Measurements from ENCODE around the gene PCDH12.
"Not testable (repeated sequence)": the region's sequence is repeated elsewhere in the genome, so short reads cannot be mapped to it uniquely, and the experiment has no call there.

Gene PCDH12

DNA sequence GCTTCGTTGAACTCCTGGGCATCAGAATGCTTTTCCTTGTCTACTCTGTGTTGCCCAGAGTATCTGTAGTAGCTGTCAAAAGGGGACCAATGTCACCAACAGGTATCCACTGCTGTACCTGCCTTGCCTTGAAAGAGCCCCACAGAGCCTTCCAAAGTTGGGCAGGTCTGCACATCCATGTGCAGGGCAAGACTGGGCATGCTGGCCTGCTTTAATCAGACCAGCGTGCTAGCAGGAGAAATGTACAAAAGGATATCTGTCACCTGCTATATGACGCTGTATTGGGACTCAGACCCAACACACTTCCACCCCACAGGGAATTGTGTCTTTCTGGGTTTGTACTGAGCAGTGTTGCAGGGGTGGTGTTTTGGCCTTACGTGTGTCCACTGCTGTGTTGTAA, 22.5 kb downstream of the PCDH12 start:
- no peak for DNase-seq

- no peak for DNase-seq
Measured at GRCh38 chr5:141934099-141934844, 23.7 kb downstream of the PCDH12 start.

GRCh38 chr5:141933151-141933550, 24.9 kb downstream of the PCDH12 start:
- DNase-seq = no peak

GRCh38 chr5:141931694-141932093, 26.3 kb downstream of the PCDH12 start:
- DNase-seq = no peak

GRCh38 chr5:141929398-141930058, 28.5 kb downstream of the PCDH12 start:
- DNase-seq = no peak

- DNase-seq = no peak
Measured at GRCh38 chr5:141928051-141928450, 30.0 kb downstream of the PCDH12 start.

DNA sequence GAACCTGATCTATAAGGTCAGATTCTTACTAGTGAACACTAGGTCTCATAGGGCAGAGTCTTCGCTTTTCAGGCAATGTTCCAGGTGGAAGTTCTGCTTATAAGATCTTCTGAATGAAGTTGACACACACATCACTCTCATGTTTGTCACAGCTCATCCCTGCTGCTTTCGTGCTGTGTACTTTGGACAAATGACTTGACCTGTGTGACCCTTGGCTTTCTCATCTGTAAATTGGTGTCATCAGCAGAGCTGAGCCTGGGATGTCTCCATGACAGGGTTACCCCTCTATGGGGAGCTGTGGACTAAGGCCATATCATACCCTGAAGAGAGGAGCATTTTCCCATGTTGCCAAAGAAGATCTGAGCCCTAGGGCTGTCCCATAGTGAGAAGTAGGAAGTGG, 31.6 kb downstream of the PCDH12 start:
- DNase-seq = no peak

DNA sequence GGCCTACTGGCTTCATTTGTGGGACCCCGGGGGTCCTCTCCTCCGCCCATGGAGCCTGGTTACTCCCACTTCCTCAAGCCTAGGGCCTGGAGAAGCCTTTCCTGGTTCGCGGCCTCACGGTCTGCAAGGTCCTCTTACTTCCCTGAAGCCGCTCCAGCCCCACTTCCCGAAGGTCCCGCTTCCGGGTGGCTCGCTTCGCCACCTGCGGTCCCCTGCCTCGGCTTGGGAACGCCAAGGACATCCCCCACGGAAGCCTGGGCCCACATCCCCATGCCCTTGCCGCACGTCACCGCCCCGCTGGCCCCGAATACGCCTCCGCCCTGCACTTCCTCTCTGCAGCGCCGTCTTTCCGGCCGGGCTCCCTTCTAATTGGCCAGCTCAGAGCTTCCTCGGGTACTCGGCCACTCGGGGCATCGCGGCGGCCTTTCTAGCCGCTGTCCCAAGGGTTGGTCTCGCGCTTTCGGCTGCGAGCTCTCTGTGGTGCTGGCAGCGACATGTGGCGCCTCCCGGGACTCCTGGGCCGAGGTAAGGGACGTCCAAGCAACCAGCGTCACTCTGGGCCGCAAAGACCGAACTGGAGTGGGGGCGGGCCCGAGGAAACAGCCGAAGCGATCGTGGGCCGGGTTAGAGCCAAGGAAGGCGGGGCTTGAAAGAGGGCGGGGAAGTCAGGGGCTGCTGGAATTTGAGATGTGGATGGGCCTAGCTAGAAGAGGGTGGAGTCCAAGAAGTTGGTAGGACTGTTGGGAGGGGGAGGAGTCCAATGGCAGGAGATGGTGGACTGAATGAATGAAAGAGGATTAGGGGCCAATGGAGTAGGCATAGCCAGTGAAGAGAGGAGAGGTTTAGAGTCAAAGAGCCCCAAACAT, 34.3 kb downstream of the PCDH12 start, which contains the start of gene DELE1:
Gene DELE1 (plus strand): TSS at position 424 of the 866 bp plus-strand sequence. CDS start 71 bp downstream, at position 495.
- DNase-seq = peak; percentile 97

GRCh38 chr5:141922827-141923447, 35.1 kb downstream of the PCDH12 start:
- not testable (repeated sequence) for DNase-seq

GRCh38 chr5:141920771-141921170, 37.2 kb downstream of the PCDH12 start:
- no peak for DNase-seq

DNA sequence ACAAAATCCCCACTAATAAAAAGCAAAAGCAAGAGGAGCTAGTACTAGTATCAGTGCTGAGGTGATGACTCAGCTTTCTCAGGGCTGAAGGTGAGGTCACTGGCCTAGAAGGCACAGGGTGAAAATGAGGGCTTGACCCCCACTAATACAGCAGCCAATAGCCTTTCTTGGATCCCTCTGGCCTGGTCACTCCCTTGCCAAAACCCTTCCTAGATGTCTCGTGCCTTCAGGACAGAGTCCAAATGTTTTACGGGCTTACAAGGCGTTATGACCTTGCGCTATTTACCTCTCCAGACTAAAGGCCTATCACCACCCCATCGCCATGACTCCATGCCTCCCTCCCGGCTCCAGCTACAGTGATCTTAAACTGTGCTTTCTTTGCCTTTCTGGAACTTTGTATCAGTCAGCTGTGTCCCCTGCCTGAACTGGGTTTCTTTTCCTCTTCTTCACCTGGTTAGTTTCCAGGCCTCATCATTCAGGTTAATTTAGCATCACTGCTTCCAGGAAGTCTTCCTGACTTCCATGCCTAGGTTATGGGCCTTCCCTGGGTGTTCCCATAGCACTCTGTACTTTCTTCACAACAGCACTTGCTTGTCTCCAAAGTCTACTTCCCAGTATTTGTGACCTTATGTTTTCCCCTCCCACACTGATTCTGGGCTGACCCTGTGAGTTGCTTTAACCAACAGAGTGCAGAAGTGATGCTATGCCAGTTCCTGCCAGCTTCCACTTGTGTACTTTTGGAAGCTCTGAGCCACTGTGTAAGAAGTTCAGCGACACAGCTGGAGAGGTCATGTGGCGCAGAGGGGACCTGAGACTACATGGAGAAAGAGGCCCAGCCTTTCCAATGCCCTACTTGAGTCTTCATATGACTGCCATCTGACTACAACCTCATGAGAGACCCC, 38.5 kb downstream of the PCDH12 start:
- no peak for DNase-seq

DNA sequence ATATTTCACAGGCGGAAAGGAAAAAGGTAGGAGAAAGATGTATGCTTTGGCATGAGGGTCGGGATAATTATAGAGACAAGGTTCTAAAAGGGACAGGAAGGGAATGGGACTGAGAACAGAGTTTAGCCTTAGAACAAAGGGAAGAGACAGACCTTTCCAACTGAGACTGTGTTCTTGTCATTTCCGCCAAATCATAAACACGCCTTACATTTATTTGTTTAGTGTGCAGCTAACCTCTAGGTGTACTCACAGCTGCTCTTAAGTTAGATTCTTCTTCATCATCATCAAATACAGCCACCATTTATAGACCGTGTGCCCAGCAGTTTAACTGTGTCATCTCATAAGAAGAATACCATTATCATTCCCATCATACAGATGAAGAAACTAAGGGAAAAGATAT, 40.2 kb downstream of the PCDH12 start:
- DNase-seq = no peak

GRCh38 chr5:141916522-141916921, 41.5 kb downstream of the PCDH12 start:
- DNase-seq = no peak

DNA sequence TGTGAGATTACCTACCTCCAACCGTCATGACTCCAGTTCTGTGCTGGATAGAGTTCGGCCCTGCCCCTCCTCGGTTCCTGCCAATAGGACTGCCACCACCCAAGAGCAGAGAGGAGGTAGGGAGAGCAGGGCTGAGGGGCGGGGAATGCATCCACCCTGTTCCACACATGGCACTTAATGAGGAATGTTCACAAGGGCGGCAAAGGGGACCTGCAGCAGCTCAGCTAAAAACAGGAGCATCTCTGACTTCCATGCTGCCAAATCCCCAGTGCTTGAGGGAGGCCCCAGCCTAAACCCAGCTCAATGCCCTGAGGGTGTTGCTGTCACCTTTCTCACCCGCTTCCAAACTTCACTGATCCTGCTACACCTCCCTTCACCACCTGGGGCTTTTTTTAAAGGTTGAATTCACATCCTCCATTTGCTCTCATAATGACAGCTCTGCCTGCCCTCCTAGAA, 42.1 kb downstream of the PCDH12 start:
- DNase-seq = no peak

GRCh38 chr5:141914797-141915196, 43.2 kb downstream of the PCDH12 start:
- DNase-seq = no peak

DNA sequence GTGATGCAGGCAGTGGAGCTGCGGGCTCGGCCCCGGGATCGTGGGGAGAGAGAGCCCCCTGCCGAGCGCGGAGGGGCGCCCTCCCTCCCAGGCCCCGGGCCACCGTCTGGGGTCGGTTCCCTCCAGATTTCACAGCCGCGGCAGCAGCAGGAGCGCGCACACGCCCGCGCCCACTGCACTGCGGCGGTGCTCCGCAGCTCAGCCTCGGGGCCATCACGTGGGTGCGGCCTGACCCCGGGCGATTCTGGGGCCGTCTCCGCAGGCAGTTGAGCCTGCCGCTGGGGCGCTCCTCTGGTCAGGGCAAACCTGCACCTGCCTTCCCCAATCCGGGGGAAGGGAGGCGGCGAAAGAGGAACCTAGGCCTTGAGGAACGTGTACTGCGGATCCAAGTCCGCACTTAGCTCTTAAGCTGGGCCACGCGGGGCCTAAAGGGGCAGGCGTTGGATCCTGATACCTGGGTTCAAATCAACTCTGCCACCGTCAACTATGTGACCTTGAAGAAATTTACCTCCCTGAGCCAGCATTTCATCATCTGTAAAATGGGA, 43.7 kb downstream of the PCDH12 start:
- peak; percentile 48 for DNase-seq

DNA sequence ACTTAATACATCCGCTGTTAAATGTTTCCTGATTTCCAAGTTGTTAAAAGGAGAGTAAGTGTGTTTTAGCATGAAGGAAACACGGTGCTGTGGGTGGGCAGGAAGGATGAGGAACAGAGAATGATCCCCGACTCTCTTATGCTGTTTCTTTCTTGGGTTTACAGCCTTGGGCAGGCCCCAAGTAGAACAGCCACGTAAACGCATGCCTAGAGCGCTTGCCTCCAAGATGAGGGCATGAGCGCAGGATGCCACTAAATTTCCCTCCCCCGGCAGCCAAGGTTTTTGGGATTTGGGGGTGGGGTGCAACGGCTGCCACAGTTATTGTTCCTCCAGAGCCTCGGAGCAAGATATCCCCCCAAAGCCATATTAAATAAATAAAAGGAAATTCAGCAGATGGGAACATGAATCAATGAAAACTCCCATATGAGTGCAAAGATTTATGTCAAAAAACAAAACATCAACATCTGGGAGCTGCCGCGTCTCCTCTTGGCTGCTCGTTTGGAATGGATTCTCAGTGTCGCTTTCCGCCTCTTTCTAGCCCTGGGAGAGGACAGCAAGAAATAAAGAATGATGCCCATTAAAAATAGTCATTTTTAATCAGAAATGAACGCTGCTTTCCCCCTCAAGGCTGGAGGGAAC, 44.3 kb downstream of the PCDH12 start:
- DNase-seq = no peak

GRCh38 chr5:141910271-141910673, 47.7 kb downstream of the PCDH12 start:
- DNase-seq = no peak

- no peak for DNase-seq
Measured at GRCh38 chr5:141909212-141909611, 48.8 kb downstream of the PCDH12 start.

DNA sequence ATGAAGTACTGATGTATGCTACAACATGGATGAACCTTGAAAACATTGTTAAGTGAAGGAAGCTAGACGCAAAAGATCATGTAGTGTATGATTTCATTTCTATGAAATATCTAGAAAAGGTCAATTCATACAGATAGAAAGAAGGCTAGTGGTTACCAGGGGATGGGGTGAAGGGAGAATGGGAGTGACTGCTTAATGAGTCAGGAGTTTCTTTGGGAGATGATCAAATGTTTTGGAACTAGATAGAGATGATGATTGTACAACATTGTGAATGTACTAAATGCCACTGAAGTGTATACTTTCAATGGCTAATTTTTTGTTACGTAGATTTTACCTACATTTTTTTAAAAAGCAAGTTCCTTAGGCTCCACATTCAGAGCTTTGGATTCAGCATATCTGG, 49.2 kb downstream of the PCDH12 start:
- DNase-seq = no peak

GRCh38 chr5:141906972-141907371, 51.0 kb downstream of the PCDH12 start:
- DNase-seq = no peak

Data from right hindlimb (tissue), 1 donor.